Mononuclear cell (primary cell): Measurements from ENCODE around the gene C1orf216. TPM values are rescaled to one million over a fixed set of nuclear protein-coding genes. Genes with fewer than 3 reads are reported as not detected.
"Not testable (repeated sequence)": the region's sequence is repeated elsewhere in the genome, so short reads cannot be mapped to it uniquely, and the experiment has no call there.

Experiments
- H3K27me3 ChIP-seq: 2 replicates; pipeline ENCODE4 v1.6.0; 2011; ENCODE audit warnings: low read length, control low read depth; ENCODE audit not compliant: insufficient read depth
- H3K4me1 ChIP-seq: 2 replicates; pipeline ENCODE4 v1.5.1; 2011; ENCODE audit warnings: mild to moderate bottlenecking, low read length, control low read depth; ENCODE audit not compliant: insufficient read depth
- H3K4me3 ChIP-seq: 2 replicates; pipeline ENCODE4 v1.5.1; 2011; ENCODE audit warnings: mild to moderate bottlenecking, low read length, moderate library complexity
- H3K9me3 ChIP-seq: 2 replicates; pipeline ENCODE4 v1.5.1; 2011; ENCODE audit warnings: low read depth, mild to moderate bottlenecking, control low read depth, low read length
- total RNA-seq: library from RNA; depleted of rRNA; stranded (reverse); fragments of >200 nt; gene quantifications from one replicate; pipeline ENCODE4 v1.2.3, GENCODE V29; 2012

The C1orf216 gene
- total RNA-seq, 1 donor, result 1.8 TPM

- Histone ChIP-seq H3K9me3 (no peaks in the 10 kb centered on the region), H3K27me3 (no peaks in the 10 kb centered on the region), H3K4me1 (peaks cover 21% of the 10 kb centered on the region), H3K4me3 (no peak overlapping the region)
These were observed 3.1 kb downstream of the C1orf216 start for GRCh38 chr1:35715568-35716002.

DNA sequence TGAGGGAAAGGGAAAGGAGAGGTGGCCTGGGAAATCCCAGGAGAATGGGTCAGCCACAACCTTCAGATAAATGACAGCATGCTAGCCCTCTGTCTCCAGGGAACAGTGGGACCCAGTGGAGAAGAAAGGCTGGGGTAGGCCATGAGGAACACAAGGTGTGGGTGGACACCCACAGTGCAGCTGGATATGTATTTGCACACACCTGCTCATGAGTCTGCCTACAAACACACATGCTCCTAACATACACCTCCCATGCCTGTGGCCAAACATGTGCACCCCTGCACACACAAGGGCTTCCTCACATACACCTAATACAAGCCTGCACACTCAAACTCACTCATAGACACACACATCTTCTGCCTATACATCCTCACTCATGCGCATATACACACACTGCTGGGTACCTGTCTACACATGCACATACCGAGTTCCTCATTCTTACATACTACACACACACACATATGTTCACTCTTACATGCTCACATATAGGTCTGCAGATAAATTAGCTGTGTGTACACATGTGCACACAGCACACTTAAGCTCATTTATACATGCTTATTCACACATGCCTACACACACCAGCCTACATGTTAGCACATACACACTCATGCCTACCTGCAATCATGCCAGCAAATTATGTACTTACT is 3.6 kb downstream of the C1orf216 start:
- Histone ChIP-seq H3K4me3 (no peak overlapping the region), H3K27me3 (no peaks in the 10 kb centered on the region)

GRCh38 chr1:35711098-35711497 is 7.6 kb downstream of the C1orf216 start:
- Histone ChIP-seq H3K4me1 (peaks cover 20% of the 10 kb centered on the region), H3K27me3 (peaks cover 26% of the 10 kb centered on the region)
- not testable (repeated sequence) for H3K9me3 ChIP-seq, H3K4me3 ChIP-seq

More for the DNA sequence above, 3.6 kb downstream of the C1orf216 start:
- Histone ChIP-seq H3K4me1 (peaks cover 21% of the 10 kb centered on the region), H3K9me3 (no peaks in the 10 kb centered on the region)

- H3K4me3 ChIP-seq, result no peak overlapping the region
- no peaks in the 10 kb centered on the region for H3K9me3 ChIP-seq
- H3K4me1 ChIP-seq, result peaks cover 12% of the 10 kb centered on the region
- peaks cover 30% of the 10 kb centered on the region for H3K27me3 ChIP-seq
These were observed 9.7 kb downstream of the C1orf216 start for GRCh38 chr1:35708952-35709351.

DNA sequence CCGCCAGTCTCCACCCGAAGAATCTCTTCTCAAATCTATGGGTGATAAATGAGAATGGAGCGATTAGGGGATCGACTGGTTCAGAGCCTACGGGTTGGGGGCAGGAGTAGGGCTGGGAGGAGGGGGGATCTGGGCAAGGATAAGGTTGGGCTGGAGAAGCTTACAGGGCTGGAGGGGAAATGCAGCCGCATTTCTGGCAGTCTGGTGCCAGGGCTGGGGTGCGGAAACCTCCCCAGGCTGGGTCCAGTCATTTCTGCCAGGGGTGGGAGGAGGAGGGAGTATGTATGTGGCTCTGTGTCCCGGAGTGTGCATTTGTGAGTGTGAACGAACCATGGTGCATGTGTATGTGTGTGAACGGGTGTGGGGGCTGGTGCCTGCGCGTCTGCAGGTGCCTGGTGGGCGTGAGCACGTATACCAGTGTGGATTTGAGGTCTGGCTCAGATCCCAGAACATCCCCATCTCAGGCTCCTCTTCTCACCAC is 10.2 kb downstream of the C1orf216 start:
- Histone ChIP-seq H3K4me3 (no peak overlapping the region), H3K9me3 (no peaks in the 10 kb centered on the region), H3K4me1 (peaks cover 12% of the 10 kb centered on the region), H3K27me3 (peaks cover 30% of the 10 kb centered on the region)

DNA sequence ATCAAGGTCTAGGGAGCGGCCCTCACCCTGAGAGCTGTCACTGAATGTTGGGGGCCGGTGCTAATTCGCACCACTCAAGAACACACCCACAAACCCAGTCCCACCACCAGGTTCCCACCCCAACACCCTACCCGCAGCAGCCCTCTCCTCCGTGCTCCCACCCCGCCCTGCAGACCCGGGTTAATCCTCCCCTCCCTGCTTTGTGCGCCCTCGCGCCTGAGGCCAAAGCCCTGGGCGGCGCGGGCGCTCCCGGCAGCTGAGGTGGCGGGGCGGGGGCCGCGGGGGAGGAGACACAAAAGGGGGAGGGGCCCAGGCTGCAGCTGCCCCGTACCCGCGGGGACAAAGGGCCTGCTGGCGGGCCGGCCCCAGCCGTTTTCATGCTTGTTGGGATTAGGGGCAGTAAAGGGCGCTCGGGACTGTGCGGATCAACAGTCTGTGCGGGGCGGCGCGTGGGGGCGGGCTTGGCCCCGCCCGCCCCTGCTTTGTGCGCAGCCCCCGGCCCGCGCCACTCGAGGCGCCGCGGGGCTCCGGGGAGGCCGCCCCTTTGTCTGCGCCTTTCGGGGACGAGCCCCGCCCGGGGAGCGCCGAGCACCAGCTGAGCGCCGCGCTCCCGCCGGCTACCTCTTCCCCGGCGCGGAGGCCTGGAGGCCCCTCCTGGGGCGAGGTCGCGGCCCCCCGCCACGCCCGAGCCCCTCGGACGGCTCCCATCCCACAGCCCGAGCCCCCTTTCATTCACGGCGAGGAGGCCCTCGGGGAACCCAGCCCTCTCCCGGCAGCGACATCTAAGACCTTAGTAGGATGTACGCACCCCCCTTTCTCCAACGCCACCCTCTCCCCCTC is 10.9 kb downstream of the C1orf216 start:
- no peaks in the 10 kb centered on the region for H3K9me3 ChIP-seq

DNA sequence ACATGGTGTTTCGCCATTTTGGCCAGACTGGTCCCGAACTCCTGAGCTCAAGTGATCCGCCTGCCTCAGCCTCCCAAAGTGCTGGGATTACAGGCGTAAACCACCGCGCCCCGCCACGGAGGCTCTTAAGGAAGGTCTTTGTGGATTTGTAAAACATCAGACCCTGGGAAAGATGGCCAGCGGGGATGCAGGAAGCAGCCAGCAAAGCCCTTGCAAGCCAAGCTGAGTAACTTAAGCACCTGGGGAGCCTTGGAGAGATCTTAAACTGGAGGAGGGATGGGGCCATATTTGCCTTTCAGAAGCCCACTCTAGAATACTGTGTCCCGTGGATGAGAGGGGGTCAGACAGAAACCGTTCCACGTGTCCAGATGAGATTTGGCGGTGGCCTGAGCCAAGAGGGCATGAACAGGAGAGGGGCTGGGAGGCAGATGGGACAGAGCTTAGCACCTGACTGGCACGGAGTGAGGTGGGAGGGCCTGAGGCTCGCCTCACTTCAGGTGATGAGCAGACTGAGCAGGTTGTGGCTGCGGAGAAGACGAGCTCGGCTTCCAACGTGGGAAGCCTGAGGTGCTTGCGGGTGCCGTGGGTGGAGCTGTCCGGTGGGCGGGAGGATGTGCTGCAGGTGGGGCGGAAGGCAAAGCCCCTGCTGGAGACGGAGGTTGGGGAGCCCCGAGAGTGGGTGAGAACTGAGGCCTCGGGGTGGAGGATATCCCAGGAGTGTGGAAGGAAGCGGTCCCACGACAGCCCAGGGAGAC is 11.7 kb downstream of the C1orf216 start:
- Histone ChIP-seq H3K4me3 (no peak overlapping the region), H3K27me3 (peaks cover 41% of the 10 kb centered on the region), H3K9me3 (no peaks in the 10 kb centered on the region), H3K4me1 (peaks cover 12% of the 10 kb centered on the region)

More for the DNA sequence above, 10.9 kb downstream of the C1orf216 start:
- Histone ChIP-seq H3K4me3 (no peak overlapping the region), H3K27me3 (peaks cover 36% of the 10 kb centered on the region), H3K4me1 (peaks cover 12% of the 10 kb centered on the region)

- Histone ChIP-seq H3K4me3 (no peak overlapping the region), H3K27me3 (peaks cover 71% of the 10 kb centered on the region), H3K4me1 (peaks cover 6% of the 10 kb centered on the region), H3K9me3 (no peaks in the 10 kb centered on the region)
These were observed 16.2 kb downstream of the C1orf216 start for GRCh38 chr1:35702508-35702907.

DNA sequence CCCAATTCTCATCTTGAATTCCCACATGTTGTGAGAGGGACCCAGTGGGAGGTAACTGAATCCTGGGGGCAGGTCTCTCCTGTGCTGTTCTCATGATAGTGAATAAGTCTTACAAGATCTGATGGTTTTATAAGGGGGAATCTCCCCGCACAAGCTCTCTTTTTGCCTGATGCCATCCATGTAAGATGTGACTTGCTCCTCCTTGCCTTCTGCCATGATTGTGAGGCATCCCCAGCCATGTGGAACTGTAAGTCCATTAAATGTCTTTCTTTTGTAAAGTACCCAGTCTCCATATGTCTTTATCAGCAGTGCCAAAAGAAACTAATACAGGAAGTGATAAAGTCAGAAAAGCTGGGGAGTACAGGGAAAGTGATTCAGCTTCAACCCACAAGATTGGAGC is 19.5 kb downstream of the C1orf216 start:
- H3K4me3 ChIP-seq, H3K9me3 ChIP-seq, H3K4me1 ChIP-seq: not testable (repeated sequence)
- H3K27me3 ChIP-seq, result peaks cover 54% of the 10 kb centered on the region

DNA sequence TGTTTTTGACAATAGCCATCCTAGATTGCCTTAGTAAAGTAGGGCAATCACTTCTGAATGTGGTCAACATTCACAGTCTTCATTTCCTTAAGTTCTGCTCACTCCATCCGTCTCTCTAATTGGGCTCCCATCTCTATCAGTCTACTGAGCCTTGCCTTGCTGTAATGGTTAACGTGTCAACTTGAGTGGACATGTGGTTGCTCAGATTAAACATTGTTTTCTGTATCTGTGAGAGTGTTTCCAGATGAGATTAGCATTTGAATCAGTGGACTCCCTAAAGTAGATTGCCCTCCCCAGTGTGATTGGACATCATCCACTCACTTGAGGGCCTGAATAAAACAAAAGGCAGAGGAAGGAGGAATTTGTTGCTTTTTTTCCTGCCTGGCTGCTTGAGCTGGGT is 26.4 kb downstream of the C1orf216 start:
- Histone ChIP-seq H3K27me3 (no peaks in the 10 kb centered on the region), H3K9me3 (no peaks in the 10 kb centered on the region), H3K4me1 (no peaks in the 10 kb centered on the region), H3K4me3 (no peak overlapping the region)

- no peaks in the 10 kb centered on the region for H3K4me1 ChIP-seq
These were observed 27.0 kb downstream of the C1orf216 start for GRCh38 chr1:35691571-35692220.

DNA sequence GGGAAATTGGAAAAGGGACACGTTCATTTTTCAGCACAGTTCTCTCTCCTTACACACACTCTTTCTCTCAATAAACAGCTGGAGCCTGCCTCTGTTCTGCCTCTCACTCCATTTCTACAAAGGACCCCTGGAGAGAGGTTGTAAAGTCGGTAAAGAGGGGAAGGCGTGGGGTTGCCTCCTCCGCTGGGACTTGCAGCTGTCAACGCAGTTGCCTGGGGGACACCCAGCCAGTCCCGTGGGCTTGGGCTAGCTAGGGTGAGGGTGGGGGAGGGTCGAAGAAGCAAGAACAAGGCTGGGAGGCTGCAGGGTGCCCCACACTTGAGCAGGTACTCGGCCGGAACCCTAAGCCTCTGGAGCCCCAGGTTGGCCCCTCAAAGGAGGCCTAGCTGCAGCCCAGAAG is 27.6 kb downstream of the C1orf216 start:
- no peaks in the 10 kb centered on the region for H3K4me1 ChIP-seq
- H3K4me3 ChIP-seq, result no peak overlapping the region
- H3K27me3 ChIP-seq, result no peaks in the 10 kb centered on the region
- no peaks in the 10 kb centered on the region for H3K9me3 ChIP-seq

More at GRCh38 chr1:35691571-35692220, 27.0 kb downstream of the C1orf216 start:
- no peak overlapping the region for H3K4me3 ChIP-seq
- no peaks in the 10 kb centered on the region for H3K27me3 ChIP-seq
- H3K9me3 ChIP-seq, result no peaks in the 10 kb centered on the region

GRCh38 chr1:35690103-35690502 is 28.6 kb downstream of the C1orf216 start:
- H3K9me3 ChIP-seq, H3K4me3 ChIP-seq, H3K27me3 ChIP-seq, H3K4me1 ChIP-seq: not testable (repeated sequence)

DNA sequence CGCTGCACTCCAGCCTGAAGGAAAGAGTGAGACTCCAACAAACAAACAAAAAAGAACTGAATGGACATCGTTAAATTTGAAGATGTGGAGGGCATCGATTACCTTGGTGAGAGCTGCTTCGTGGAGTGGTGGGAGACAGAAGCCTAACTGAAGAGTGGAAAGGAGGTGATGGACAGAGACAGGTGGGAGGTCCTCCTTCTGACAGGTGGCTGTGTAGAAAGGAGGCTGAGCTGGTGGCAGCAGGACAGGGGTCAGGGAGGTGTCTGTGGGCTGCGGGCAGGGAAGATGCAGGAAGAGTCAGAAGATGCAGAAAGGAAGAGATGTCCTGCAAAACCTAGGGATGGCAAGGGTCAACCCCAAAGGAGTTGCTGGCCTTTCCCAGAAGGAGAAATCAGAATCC is 30.5 kb downstream of the C1orf216 start:
- H3K27me3 ChIP-seq, result no peaks in the 10 kb centered on the region
- no peaks in the 10 kb centered on the region for H3K9me3 ChIP-seq
- H3K4me1 ChIP-seq, result no peaks in the 10 kb centered on the region
- no peak overlapping the region for H3K4me3 ChIP-seq
